ENCODE results near the gene PAPLN. TPM values are rescaled to one million over a fixed set of nuclear protein-coding genes. Genes with fewer than 3 reads are reported as not detected.

Gene PAPLN
- total and polyA plus RNA-seq, 8 donors: 1.1 to 18.3 (median 2.9) TPM

- TF ChIP-seq CTCF (IDR thresholded peaks at IDR 0.05): no peak
- Histone ChIP-seq H3K36me3 (no peaks in the 10 kb centered on the region), H3K27ac (no peak overlapping the region), H3K27me3 (no peaks in the 10 kb centered on the region), H3K9me3 (no peaks in the 10 kb centered on the region), H3K4me1 (no peaks in the 10 kb centered on the region), H3K4me3 (no peak overlapping the region)
- peak in 1 of 6 donors; percentile 59 for DNase-seq
- intact Hi-C loops (cut with DNase I): no loop called here
- FAIRE-seq: no peak
- ATAC-seq: no peak
- WGBS, 2 donors: 88 to 91% methylated on average over 12 of the region's 12 CpGs
These were observed 16.4 kb downstream of the PAPLN start for GRCh38 chr14:73253721-73254120.

GRCh38 chr14:73254247-73255004, 17.1 kb downstream of the PAPLN start:
- WGBS, 2 donors: 83 to 88% methylated on average over 27 to 28 of the region's 28 CpGs
- no peak overlapping the region for H3K4me3 ChIP-seq
- no peak for FAIRE-seq

GRCh38 chr14:73255005-73255400, 17.7 kb downstream of the PAPLN start:
- WGBS, 2 donors: 90 to 96% methylated on average over 6 of the region's 6 CpGs
- ATAC-seq: no peak
- no peak for DNase-seq

More at GRCh38 chr14:73254247-73255004, 17.1 kb downstream of the PAPLN start:
- intact Hi-C loops (cut with DNase I): no loop called here
- ATAC-seq (no peak), DNase-seq (no peak)
- no peak for TF ChIP-seq CTCF (IDR thresholded peaks at IDR 0.05)
- no peak overlapping the region for H3K27ac ChIP-seq
- no peaks in the 10 kb centered on the region for H3K27me3 ChIP-seq
- no peaks in the 10 kb centered on the region for H3K9me3 ChIP-seq
- H3K36me3 ChIP-seq: no peaks in the 10 kb centered on the region
- no peaks in the 10 kb centered on the region for H3K4me1 ChIP-seq

GRCh38 chr14:73255693-73256225, 18.5 kb downstream of the PAPLN start:
- Histone ChIP-seq H3K27me3 (no peaks in the 10 kb centered on the region), H3K4me1 (no peaks in the 10 kb centered on the region), H3K27ac (no peak overlapping the region), H3K9me3 (no peaks in the 10 kb centered on the region), H3K36me3 (no peaks in the 10 kb centered on the region), H3K4me3 (no peak overlapping the region)
- intact Hi-C loops (cut with DNase I): no loop called here
- WGBS, 2 donors: 70 to 75% methylated on average over 9 of the region's 9 CpGs
- ATAC-seq (no peak), DNase-seq (no peak), FAIRE-seq (no peak)
- TF ChIP-seq CTCF (IDR thresholded peaks at IDR 0.05): no peak

More at GRCh38 chr14:73255005-73255400, 17.7 kb downstream of the PAPLN start:
- H3K4me1 ChIP-seq: no peaks in the 10 kb centered on the region
- H3K4me3 ChIP-seq: no peak overlapping the region
- H3K27me3 ChIP-seq: no peaks in the 10 kb centered on the region
- no peak for FAIRE-seq
- intact Hi-C loops (cut with DNase I): no loop called here
- H3K36me3 ChIP-seq: no peaks in the 10 kb centered on the region
- no peaks in the 10 kb centered on the region for H3K9me3 ChIP-seq
- H3K27ac ChIP-seq: no peak overlapping the region
- no peak for TF ChIP-seq CTCF (IDR thresholded peaks at IDR 0.05)

- TF ChIP-seq CTCF (IDR thresholded peaks at IDR 0.05): no peak
- no peak for ATAC-seq
- Histone ChIP-seq H3K4me1 (no peaks in the 10 kb centered on the region), H3K36me3 (no peaks in the 10 kb centered on the region), H3K4me3 (no peak overlapping the region), H3K9me3 (no peaks in the 10 kb centered on the region), H3K27me3 (no peaks in the 10 kb centered on the region), H3K27ac (no peak overlapping the region)
- no peak for DNase-seq
- no peak for FAIRE-seq
- 81 to 95% methylated on average over 4 of the region's 4 CpGs for WGBS, 2 donors
- intact Hi-C loops (cut with DNase I): no loop called here
These were observed 20.8 kb downstream of the PAPLN start for GRCh38 chr14:73258076-73258475.

Measured in pancreas (tissue), 10 donors.